ENCODE results near the gene HBB. TPM values are rescaled to one million over a fixed set of nuclear protein-coding genes. Genes with fewer than 3 reads are reported as not detected.

Gene HBB
- total RNA-seq, 1 experiment from 2014 or later = not detected

DNA sequence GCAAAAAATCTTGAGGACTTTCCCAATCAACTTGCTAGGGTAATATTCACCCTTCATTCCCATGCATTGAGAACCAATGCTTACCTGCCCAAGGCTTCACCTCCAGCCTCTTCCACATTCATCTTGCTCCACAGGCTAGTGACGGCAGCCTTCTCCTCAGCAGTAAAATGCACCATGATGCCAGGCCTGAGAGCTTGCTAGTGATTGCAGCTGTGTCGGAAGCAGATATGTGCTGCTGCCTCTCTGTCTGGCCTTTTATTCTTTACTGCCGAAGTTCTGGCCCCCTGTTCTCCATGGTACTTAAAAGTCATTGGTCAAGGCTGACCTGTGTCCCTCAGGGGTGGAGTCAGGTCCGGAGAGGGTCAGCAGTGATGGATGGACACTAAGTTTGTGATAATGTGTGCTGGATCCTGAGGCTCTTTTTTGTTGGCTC is 42.9 kb upstream of the HBB start, which contains the start of gene HBE1:
TSS of gene HBE1 (minus strand) at position 231 of the 433 bp plus-strand sequence. CDS start at position 176, 55 bp downstream.
- Mint-ChIP-seq H3K27me3 (ENCODE audit: insufficient read depth, unreplicated experiment) (peaks cover 36% of the 10 kb centered on the region), H3K4me3 (ENCODE audit: unreplicated experiment) (no peak within 1 kb of the TSS), H3K27ac (ENCODE audit: low read depth, unreplicated experiment) (no peak within 1 kb of the TSS), H3K4me1 (ENCODE audit: insufficient read depth, unreplicated experiment) (no peaks in the 10 kb centered on the region), H3K36me3 (ENCODE audit: insufficient read depth, unreplicated experiment) (no peaks in the 10 kb centered on the region), H3K9me3 (ENCODE audit: unreplicated experiment) (no peaks in the 10 kb centered on the region)
- intact Hi-C loops (cut with micrococcal nuclease) = no loop called here
- ChIA-PET CTCF (interaction anchor here (0.7 kb wide), 1 partner anchor 40 kb away, joined by 4 read pairs; no protein-coding TSS in a partner anchor), POLR2A (no interaction called here)
- no peak for DNase-seq (ENCODE audit: unreplicated experiment)
- TF ChIP-seq, protein P1, sequence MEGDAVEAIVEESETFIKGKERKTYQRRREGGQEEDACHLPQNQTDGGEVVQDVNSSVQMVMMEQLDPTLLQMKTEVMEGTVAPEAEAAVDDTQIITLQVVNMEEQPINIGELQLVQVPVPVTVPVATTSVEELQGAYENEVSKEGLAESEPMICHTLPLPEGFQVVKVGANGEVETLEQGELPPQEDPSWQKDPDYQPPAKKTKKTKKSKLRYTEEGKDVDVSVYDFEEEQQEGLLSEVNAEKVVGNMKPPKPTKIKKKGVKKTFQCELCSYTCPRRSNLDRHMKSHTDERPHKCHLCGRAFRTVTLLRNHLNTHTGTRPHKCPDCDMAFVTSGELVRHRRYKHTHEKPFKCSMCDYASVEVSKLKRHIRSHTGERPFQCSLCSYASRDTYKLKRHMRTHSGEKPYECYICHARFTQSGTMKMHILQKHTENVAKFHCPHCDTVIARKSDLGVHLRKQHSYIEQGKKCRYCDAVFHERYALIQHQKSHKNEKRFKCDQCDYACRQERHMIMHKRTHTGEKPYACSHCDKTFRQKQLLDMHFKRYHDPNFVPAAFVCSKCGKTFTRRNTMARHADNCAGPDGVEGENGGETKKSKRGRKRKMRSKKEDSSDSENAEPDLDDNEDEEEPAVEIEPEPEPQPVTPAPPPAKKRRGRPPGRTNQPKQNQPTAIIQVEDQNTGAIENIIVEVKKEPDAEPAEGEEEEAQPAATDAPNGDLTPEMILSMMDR (IDR thresholded peaks at IDR 0.05; ENCODE audit: unreplicated experiment) = no peak
- BruUV-seq (replicated peaks) = no TSS peak

DNA sequence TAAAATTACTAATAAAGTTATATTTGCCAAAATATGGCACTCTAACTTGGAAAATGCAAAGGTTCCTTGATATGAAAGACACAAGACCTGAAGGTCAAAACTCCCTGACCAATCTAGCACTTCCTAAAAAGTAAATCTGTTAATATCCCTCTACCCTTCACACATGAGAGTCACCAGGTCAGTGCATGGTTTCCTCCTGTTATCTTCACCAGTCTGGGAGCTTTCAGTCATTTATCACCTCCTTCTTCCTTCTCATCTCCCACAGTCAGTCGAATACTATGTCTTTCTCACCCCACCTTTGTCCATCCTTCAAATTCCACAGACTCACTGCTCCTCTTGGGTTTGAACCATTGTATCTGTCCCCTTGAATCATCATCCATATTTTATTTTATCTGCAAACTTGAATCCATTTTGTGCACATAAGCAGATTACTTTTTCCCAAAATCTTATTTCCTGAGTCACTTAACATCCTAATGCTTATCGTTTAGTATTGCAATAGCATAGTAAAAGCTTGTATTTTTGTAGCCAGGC is 40.2 kb upstream of the HBB start:
- DNase-seq (ENCODE audit: unreplicated experiment) = no peak
- CTCF ChIA-PET = no interaction called here
- Mint-ChIP-seq H3K27me3 (ENCODE audit: insufficient read depth, unreplicated experiment) (peaks cover 62% of the 10 kb centered on the region), H3K36me3 (ENCODE audit: insufficient read depth, unreplicated experiment) (no peaks in the 10 kb centered on the region), H3K4me3 (ENCODE audit: unreplicated experiment) (no peak overlapping the region), H3K9me3 (ENCODE audit: unreplicated experiment) (no peaks in the 10 kb centered on the region), H3K4me1 (ENCODE audit: insufficient read depth, unreplicated experiment) (no peaks in the 10 kb centered on the region), H3K27ac (ENCODE audit: low read depth, unreplicated experiment) (no peak overlapping the region)
- no TSS peak for BruUV-seq (replicated peaks)
- POLR2A ChIA-PET = interaction anchor here (0.7 kb wide), 1 partner anchor 120 kb away, joined by 3 read pairs; no protein-coding TSS in a partner anchor
- intact Hi-C loops (cut with micrococcal nuclease) = no loop called here
- TF ChIP-seq, protein P1 (IDR thresholded peaks at IDR 0.05; ENCODE audit: unreplicated experiment) = no peak

DNA sequence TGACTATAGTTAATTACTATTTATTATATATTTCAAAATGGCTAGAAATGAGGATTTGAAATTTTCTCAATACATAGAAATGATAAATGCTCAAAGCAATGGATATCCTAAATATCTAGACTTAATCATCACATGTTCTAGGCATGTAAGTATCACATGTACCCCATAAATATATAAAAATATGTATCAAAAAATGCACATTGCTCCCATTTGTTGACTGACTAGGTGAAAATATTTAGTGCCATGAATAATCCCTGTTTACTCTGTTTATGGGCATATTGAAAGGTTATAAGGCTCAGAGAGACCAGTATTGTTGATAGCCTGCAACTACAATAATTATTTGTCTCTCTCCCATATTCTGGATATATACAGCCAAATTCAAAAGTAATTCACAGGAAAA is 39.7 kb upstream of the HBB start:
- no TSS peak for BruUV-seq (replicated peaks)
- POLR2A ChIA-PET = no interaction called here

DNA sequence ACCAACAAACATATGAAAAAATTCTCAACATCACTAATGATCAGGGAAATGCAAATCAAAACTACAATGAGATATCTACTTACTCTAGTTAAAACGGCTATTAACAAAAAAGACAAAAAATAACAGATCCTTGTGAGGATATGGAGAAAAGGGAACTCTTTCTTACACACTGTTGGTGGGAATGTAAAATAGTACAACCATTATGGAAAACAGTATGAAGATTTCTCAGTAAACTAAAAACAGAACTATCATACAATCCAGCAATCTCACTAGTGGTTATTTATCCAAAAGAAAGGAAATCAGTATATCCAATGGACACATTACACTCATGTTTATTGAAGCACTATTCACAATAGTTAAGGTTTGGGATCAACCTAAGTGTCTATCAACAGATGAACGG is 39.0 kb upstream of the HBB start:
- intact Hi-C loops (cut with micrococcal nuclease) = no loop called here
- POLR2A ChIA-PET = no interaction called here
- peaks cover 64% of the 10 kb centered on the region for H3K27me3 Mint-ChIP-seq (ENCODE audit: insufficient read depth, unreplicated experiment)
- CTCF ChIA-PET = no interaction called here
- H3K9me3 Mint-ChIP-seq (ENCODE audit: unreplicated experiment) = no peaks in the 10 kb centered on the region
- no peak for DNase-seq (ENCODE audit: unreplicated experiment)
- no peaks in the 10 kb centered on the region for H3K4me1 Mint-ChIP-seq (ENCODE audit: insufficient read depth, unreplicated experiment)
- no peak overlapping the region for H3K4me3 Mint-ChIP-seq (ENCODE audit: unreplicated experiment)
- TF ChIP-seq, protein P1 (IDR thresholded peaks at IDR 0.05; ENCODE audit: unreplicated experiment) = no peak
- no peak overlapping the region for H3K27ac Mint-ChIP-seq (ENCODE audit: low read depth, unreplicated experiment)
- no TSS peak for BruUV-seq (replicated peaks)
- H3K36me3 Mint-ChIP-seq (ENCODE audit: insufficient read depth, unreplicated experiment) = no peaks in the 10 kb centered on the region

More for the DNA sequence above, 39.7 kb upstream of the HBB start:
- Mint-ChIP-seq H3K4me3 (ENCODE audit: unreplicated experiment) (no peak overlapping the region), H3K36me3 (ENCODE audit: insufficient read depth, unreplicated experiment) (no peaks in the 10 kb centered on the region), H3K27me3 (ENCODE audit: insufficient read depth, unreplicated experiment) (peaks cover 64% of the 10 kb centered on the region), H3K4me1 (ENCODE audit: insufficient read depth, unreplicated experiment) (no peaks in the 10 kb centered on the region), H3K27ac (ENCODE audit: low read depth, unreplicated experiment) (no peak overlapping the region), H3K9me3 (ENCODE audit: unreplicated experiment) (no peaks in the 10 kb centered on the region)
- DNase-seq (ENCODE audit: unreplicated experiment) = no peak
- intact Hi-C loops (cut with micrococcal nuclease) = no loop called here
- CTCF ChIA-PET = no interaction called here
- TF ChIP-seq, protein P1 (IDR thresholded peaks at IDR 0.05; ENCODE audit: unreplicated experiment) = no peak
